PC-3 (cell line): ENCODE data around the gene ABITRAM. TPM values are rescaled to one million over a fixed set of nuclear protein-coding genes. Genes with fewer than 3 reads are reported as not detected.
"Not testable (repeated sequence)": the region's sequence is repeated elsewhere in the genome, so short reads cannot be mapped to it uniquely, and the experiment has no call there.

Source experiments
- ATAC-seq: fragments of 200-7000 bp; cut with Tn5 transposase; 2 replicates; pipeline ENCODE4 v1.9.1; 2020; ENCODE audit warnings: mild to moderate bottlenecking, moderate library complexity
- BruUV-seq: library from RNA; stranded (reverse); fragments of 400-500 nt; replicated peaks from 2 replicates; lab custom pipeline; 2021; lab: Mats Ljungman, UMichigan
- CTCF ChIA-PET: fragments of 300-600 bp; sonication (Branson Sonifier 250); formaldehyde crosslinking; loops from one replicate; lab custom pipeline; 2022; ENCODE audit warnings: antibody characterized with exemption; lab: Charles Lee
- POLR2A ChIA-PET: fragments of 300-600 bp; sonication (Branson Sonifier 250); formaldehyde crosslinking; loops from one replicate; lab custom pipeline; 2022; ENCODE audit warnings: antibody characterized with exemption; ENCODE audit not compliant: unreplicated experiment; lab: Charles Lee
- DNase-seq: peaks from one replicate; pipeline ENCODE4 v3.0.0-alpha.2; 2015
- H2AFZ ChIP-seq: fragments of 300-600 bp; sonication (generic); 2 replicates; pipeline ENCODE4 v1.6.0; 2016; ENCODE audit warnings: antibody characterized with exemption, low read length
- H3F3A ChIP-seq: fragments of 300-600 bp; sonication (generic); one replicate; pipeline ENCODE4 v1.6.0; 2017; ENCODE audit warnings: antibody characterized with exemption, low read length, control low read depth, mild to moderate bottlenecking; ENCODE audit not compliant: unreplicated experiment
- H3K27ac ChIP-seq: fragments of 300-600 bp; sonication (generic); 2 replicates; pipeline ENCODE4 v1.5.1; 2016; ENCODE audit warnings: mild to moderate bottlenecking, low read length
- H3K27me3 ChIP-seq: fragments of 300-600 bp; sonication (generic); 2 replicates; pipeline ENCODE4 v1.6.1; 2016; ENCODE audit warnings: low read length, mixed read lengths
- H3K36me3 ChIP-seq: fragments of 300-600 bp; sonication (generic); 2 replicates; pipeline ENCODE4 v1.6.1; 2016; ENCODE audit warnings: low read depth, mixed run types, low read length, mixed read lengths
- H3K4me1 ChIP-seq: fragments of 300-600 bp; sonication (generic); 2 replicates; pipeline ENCODE4 v1.5.1; 2016; ENCODE audit warnings: low read length; ENCODE audit not compliant: insufficient read depth
- H3K4me2 ChIP-seq: fragments of 300-600 bp; sonication (generic); 2 replicates; pipeline ENCODE4 v1.6.0; 2016; ENCODE audit warnings: low read length
- H3K4me3 ChIP-seq: fragments of 300-600 bp; sonication (generic); 2 replicates; pipeline ENCODE4 v1.5.1; 2016; ENCODE audit warnings: mild to moderate bottlenecking, low read length, mixed read lengths
- H3K79me2 ChIP-seq: fragments of 300-600 bp; sonication (generic); 2 replicates; pipeline ENCODE4 v1.6.1; 2017; ENCODE audit warnings: low read length, mixed read lengths
- H3K9ac ChIP-seq: fragments of 300-600 bp; sonication (generic); 2 replicates; pipeline ENCODE4 v1.6.0; 2016; ENCODE audit warnings: mild to moderate bottlenecking, low read length
- H3K9me2 ChIP-seq: fragments of 300-600 bp; sonication (generic); replicated peaks from 2 replicates; pipeline ENCODE4 v1.6.1; 2016; ENCODE audit warnings: mixed run types, low read length, mixed read lengths
- H3K9me3 ChIP-seq: fragments of 300-600 bp; sonication (generic); 2 replicates; pipeline ENCODE4 v1.6.1; 2016; ENCODE audit warnings: low read length, mixed read lengths
- H4K20me1 ChIP-seq: fragments of 300-600 bp; sonication (generic); 2 replicates; pipeline ENCODE4 v1.6.1; 2016; ENCODE audit warnings: low read length, mixed read lengths
- CTCF ChIP-seq: fragments of 300-600 bp; sonication (generic); conservative IDR thresholded peaks from 2 replicates; pipeline ENCODE4 v1.5.1; 2017; ENCODE audit warnings: antibody characterized with exemption, low read depth, mild to moderate bottlenecking, low read length
- EZH2 ChIP-seq: fragments of 300-600 bp; sonication (generic); IDR thresholded peaks from one replicate; pipeline ENCODE4 v1.6.1; 2017; ENCODE audit warnings: antibody characterized with exemption, mild to moderate bottlenecking, low read length; ENCODE audit not compliant: unreplicated experiment
- EZH2phosphoT487 ChIP-seq: fragments of 300-600 bp; sonication (generic); IDR thresholded peaks from 2 replicates; pipeline ENCODE4 v1.6.1; 2018; ENCODE audit warnings: mild to moderate bottlenecking, antibody characterized with exemption, low read length, borderline replicate concordance
- intact Hi-C: fragments of 100-400 bp; cut with micrococcal nuclease; formaldehyde crosslinking; loops from 2 replicates; pipeline ENCODE4 v1.9.0; 2023
- total RNA-seq: library from RNA; depleted of rRNA; stranded (reverse); fragments of >200 nt; gene quantifications from 2 replicates; pipeline ENCODE4 v1.2.3, GENCODE V29; 2014

The ABITRAM gene
- total RNA-seq, 1 experiment from 2014 or later: 7.8 TPM

DNA sequence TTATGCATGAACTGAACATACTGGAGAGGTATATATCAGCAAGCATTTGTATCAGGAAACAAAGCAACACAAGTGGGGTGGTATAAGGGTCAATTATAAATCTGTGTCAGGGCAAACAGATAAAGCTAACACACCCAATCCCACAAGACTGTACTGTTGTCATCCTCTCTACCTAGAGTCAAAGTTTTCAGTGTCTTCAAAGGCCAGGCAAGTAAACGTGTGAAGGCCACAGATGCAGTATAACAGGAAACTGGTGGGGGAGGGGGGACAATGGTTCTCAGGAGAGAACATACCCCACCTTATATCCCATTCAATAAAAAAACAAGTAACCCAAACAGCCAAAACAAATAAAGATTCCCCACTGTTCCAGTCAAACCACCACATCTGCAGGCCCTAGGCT is 22.4 kb upstream of the ABITRAM start:
- no peak for ATAC-seq
- no peaks in the 10 kb centered on the region for H3K9me3 ChIP-seq
- ChIA-PET CTCF (interaction anchor here (0.8 kb wide), 1 partner anchor 23 kb away, joined by 3 read pairs; no protein-coding TSS in a partner anchor), POLR2A (no interaction called here)
- DNase-seq: no peak
- TF ChIP-seq EZH2: no peak
- TF ChIP-seq CTCF: no peak
- no peak for TF ChIP-seq EZH2phosphoT487
- BruUV-seq: no TSS peak
- no peaks in the 10 kb centered on the region for H3K9me2 ChIP-seq
- H2AFZ ChIP-seq: no peak overlapping the region
- H3K4me1 ChIP-seq: no peaks in the 10 kb centered on the region
- H3F3A ChIP-seq: no peaks in the 10 kb centered on the region
- H3K27ac ChIP-seq: no peak overlapping the region
- H3K4me2 ChIP-seq: no peak overlapping the region
- no peaks in the 10 kb centered on the region for H4K20me1 ChIP-seq
- H3K27me3 ChIP-seq: no peaks in the 10 kb centered on the region
- no peaks in the 10 kb centered on the region for H3K79me2 ChIP-seq
- intact Hi-C loops: no loop called here
- no peak overlapping the region for H3K9ac ChIP-seq
- H3K4me3 ChIP-seq: no peak overlapping the region
- peaks cover 11% of the 10 kb centered on the region for H3K36me3 ChIP-seq

DNA sequence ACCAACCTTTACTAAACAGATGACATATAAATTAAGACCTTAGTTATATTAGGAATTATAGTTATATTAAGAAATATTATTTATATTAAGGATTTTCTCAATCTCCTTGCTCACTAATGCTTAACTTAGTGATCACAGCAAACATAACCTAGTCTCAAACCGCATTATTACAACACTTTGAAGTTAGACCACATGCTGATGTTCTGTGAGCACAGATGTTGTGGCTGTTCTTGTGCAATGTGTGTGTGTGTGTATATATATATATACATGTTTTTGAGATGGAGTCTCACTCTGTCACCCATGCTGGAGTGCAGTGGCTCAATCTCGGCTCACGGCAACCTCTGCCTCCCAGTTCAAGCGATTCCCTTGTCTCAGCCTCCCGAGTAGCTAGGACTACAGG is 20.8 kb upstream of the ABITRAM start:
- no peaks in the 10 kb centered on the region for H3K27me3 ChIP-seq
- H3K9me3 ChIP-seq: no peaks in the 10 kb centered on the region
- no peak overlapping the region for H3K4me2 ChIP-seq
- intact Hi-C loops: no loop called here
- ChIA-PET POLR2A (no interaction called here), CTCF (no interaction called here)
- ATAC-seq (no peak), DNase-seq (no peak)
- H2AFZ ChIP-seq: no peak overlapping the region
- H3K79me2 ChIP-seq: no peaks in the 10 kb centered on the region
- no peaks in the 10 kb centered on the region for H4K20me1 ChIP-seq
- H3K36me3 ChIP-seq: peaks cover 10% of the 10 kb centered on the region; the same call in 1 of the 2 replicates
- no peak overlapping the region for H3K4me3 ChIP-seq
- no peak overlapping the region for H3K27ac ChIP-seq
- BruUV-seq: no TSS peak
- TF ChIP-seq EZH2phosphoT487: no peak
- H3K9me2 ChIP-seq: no peaks in the 10 kb centered on the region
- H3F3A ChIP-seq: no peaks in the 10 kb centered on the region
- H3K4me1 ChIP-seq: no peaks in the 10 kb centered on the region
- H3K9ac ChIP-seq: no peak overlapping the region

- TF ChIP-seq EZH2phosphoT487: no peak
- TF ChIP-seq CTCF: no peak
- TF ChIP-seq EZH2: no peak
- ATAC-seq (no peak), DNase-seq (no peak)
- Histone ChIP-seq H3K4me1 (no peaks in the 10 kb centered on the region), H2AFZ (no peak overlapping the region), H3K36me3 (peaks cover 13% of the 10 kb centered on the region; the same call in 1 of the 2 replicates), H3K27ac (no peak overlapping the region), H3K4me2 (no peak overlapping the region), H3K9me3 (no peaks in the 10 kb centered on the region), H3K9ac (no peak overlapping the region), H3K4me3 (no peak overlapping the region), H3K9me2 (no peaks in the 10 kb centered on the region), H3F3A (no peaks in the 10 kb centered on the region), H3K27me3 (no peaks in the 10 kb centered on the region), H4K20me1 (no peaks in the 10 kb centered on the region), H3K79me2 (no peaks in the 10 kb centered on the region)
- intact Hi-C loops: no loop called here
- CTCF ChIA-PET: no interaction called here
- BruUV-seq: no TSS peak
- POLR2A ChIA-PET: no interaction called here
Measured at GRCh38 chr9:108919517-108919916, 14.7 kb upstream of the ABITRAM start.

DNA sequence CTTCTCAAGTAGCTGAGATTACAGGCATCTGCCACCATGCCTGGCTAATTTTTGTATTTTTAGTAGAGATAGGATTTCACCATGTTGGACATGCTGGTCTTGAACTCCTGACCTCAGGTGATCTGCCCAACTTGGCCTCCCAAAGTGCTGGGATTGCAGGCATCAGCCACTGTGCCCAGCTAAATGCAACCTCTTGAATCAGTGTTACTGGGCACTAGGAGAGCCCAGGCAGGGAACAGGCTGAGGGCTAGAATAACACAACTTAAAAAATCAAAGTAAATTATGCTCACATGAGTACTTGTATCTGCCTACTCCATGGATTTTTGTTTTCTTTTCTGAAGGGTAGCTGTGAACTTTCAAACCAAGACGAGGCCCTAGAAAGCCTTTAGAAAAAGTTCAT is 13.8 kb upstream of the ABITRAM start:
- H3K9me3 ChIP-seq, H2AFZ ChIP-seq, H3K4me2 ChIP-seq, H4K20me1 ChIP-seq, H3K9me2 ChIP-seq, ATAC-seq, H3K9ac ChIP-seq, H3K27me3 ChIP-seq, H3K79me2 ChIP-seq, CTCF ChIA-PET, H3K4me1 ChIP-seq, H3F3A ChIP-seq, DNase-seq, H3K4me3 ChIP-seq, POLR2A ChIA-PET, H3K27ac ChIP-seq, intact Hi-C loops, BruUV-seq: not testable (repeated sequence)
- peaks cover 22% of the 10 kb centered on the region; the same call in 1 of the 2 replicates for H3K36me3 ChIP-seq
